Measurements from ENCODE around the gene CLEC16A.

DNA sequence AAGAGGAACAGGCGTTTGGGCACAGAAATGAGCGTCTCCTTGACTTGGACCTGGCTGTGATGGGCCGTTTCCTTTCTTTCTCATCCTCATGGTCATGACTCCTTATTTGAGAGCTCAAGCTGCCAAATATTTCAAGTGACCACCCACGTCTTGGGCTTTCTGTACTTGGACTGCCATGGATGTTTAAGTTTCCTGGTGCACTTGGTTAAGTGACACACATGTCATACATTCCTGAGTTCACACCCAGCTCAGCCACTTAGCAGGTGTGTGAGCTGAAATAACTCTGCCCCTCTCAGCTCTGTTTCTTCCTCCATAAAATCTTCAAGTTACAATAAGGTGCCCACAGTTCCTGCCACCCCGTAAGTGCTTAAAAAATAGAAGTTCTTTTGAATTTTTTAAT, 114.5 kb downstream of the CLEC16A start:
- TF ChIP-seq, protein P1, sequence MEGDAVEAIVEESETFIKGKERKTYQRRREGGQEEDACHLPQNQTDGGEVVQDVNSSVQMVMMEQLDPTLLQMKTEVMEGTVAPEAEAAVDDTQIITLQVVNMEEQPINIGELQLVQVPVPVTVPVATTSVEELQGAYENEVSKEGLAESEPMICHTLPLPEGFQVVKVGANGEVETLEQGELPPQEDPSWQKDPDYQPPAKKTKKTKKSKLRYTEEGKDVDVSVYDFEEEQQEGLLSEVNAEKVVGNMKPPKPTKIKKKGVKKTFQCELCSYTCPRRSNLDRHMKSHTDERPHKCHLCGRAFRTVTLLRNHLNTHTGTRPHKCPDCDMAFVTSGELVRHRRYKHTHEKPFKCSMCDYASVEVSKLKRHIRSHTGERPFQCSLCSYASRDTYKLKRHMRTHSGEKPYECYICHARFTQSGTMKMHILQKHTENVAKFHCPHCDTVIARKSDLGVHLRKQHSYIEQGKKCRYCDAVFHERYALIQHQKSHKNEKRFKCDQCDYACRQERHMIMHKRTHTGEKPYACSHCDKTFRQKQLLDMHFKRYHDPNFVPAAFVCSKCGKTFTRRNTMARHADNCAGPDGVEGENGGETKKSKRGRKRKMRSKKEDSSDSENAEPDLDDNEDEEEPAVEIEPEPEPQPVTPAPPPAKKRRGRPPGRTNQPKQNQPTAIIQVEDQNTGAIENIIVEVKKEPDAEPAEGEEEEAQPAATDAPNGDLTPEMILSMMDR (IDR thresholded peaks at IDR 0.05; ENCODE audit: low read depth, low read length, poor library complexity, severe bottlenecking) = no peak
- TF ChIP-seq EZH2phosphoT487 (IDR thresholded peaks at IDR 0.05; ENCODE audit: borderline replicate concordance, low read length) = no peak
